ENCODE data around the gene COG6. TPM values are rescaled to one million over a fixed set of nuclear protein-coding genes. Genes with fewer than 3 reads are reported as not detected.

The COG6 gene
- total and polyA plus RNA-seq, 11 donors, result 6.3 to 52.7 (median 26.8) TPM

DNA sequence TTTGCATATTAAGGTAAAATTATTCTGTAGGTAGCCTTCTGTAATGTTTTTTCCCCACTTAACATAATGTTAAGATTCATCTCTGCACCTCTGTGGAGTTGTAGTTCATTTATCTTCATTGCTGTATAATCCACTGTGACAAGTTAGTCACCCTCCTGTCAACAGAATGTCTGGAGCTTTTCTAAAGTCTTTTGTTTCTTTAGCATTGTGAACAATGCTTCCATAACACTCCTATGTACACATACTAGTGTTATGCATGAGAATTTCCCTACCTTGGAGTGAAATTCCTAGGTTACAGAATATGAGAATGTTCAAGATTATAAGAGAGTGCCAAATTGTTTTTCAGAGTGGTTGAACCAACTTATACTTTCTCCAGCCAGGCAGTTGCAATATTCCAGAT lies 113.5 kb downstream of the COG6 start:
- no peak overlapping the region for H3K27ac ChIP-seq
- DNase-seq, result no peak
- TF ChIP-seq, protein P1, sequence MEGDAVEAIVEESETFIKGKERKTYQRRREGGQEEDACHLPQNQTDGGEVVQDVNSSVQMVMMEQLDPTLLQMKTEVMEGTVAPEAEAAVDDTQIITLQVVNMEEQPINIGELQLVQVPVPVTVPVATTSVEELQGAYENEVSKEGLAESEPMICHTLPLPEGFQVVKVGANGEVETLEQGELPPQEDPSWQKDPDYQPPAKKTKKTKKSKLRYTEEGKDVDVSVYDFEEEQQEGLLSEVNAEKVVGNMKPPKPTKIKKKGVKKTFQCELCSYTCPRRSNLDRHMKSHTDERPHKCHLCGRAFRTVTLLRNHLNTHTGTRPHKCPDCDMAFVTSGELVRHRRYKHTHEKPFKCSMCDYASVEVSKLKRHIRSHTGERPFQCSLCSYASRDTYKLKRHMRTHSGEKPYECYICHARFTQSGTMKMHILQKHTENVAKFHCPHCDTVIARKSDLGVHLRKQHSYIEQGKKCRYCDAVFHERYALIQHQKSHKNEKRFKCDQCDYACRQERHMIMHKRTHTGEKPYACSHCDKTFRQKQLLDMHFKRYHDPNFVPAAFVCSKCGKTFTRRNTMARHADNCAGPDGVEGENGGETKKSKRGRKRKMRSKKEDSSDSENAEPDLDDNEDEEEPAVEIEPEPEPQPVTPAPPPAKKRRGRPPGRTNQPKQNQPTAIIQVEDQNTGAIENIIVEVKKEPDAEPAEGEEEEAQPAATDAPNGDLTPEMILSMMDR (IDR thresholded peaks at IDR 0.05), result no peak
- TF ChIP-seq POLR2A (IDR thresholded peaks at IDR 0.05), result no peak
- H3K4me1 ChIP-seq, result peaks cover 0 to 24% (median 3%) of the 10 kb centered on the region in 12 donors
- no peak for ATAC-seq
- no peaks in the 10 kb centered on the region for H3K27me3 ChIP-seq
- peaks cover 0 to 4% (median 0%) of the 10 kb centered on the region in 9 donors for H3K36me3 ChIP-seq
- no peak overlapping the region for H3K4me3 ChIP-seq
- intact Hi-C loops (cut with DNase I), result loop anchor here in 6 of 10 donors (5.0 to 10.0 kb wide), 4 partner anchors 173 to 916 kb away; no protein-coding TSS in a partner anchor
- H3K9me3 ChIP-seq, result peaks cover 0 to 2% (median 0%) of the 10 kb centered on the region in 12 donors

- 81 to 88% (median 85%) methylated on average over 9 of the region's 9 CpGs for WGBS, 4 donors
Observed at GRCh38 chr13:39770221-39771090, 115.0 kb downstream of the COG6 start.

GRCh38 chr13:39773833-39774232 lies 118.4 kb downstream of the COG6 start:
- Histone ChIP-seq H3K4me1 (peaks cover 0 to 12% (median 0%) of the 10 kb centered on the region in 12 donors), H3K27ac (no peak overlapping the region), H3K27me3 (no peaks in the 10 kb centered on the region), H3K9me3 (peaks cover 0 to 7% (median 2%) of the 10 kb centered on the region in 12 donors), H3K36me3 (peaks cover 0 to 4% (median 0%) of the 10 kb centered on the region in 9 donors), H3K4me3 (no peak overlapping the region)
- ATAC-seq, result no peak
- 72 to 79% (median 73%) methylated on average over 4 of the region's 4 CpGs for WGBS, 4 donors
- DNase-seq, result no peak
- intact Hi-C loops (cut with DNase I), result loop anchor here in 2 of 10 donors (10.0 kb wide), 3 partner anchors 171 to 911 kb away; no protein-coding TSS in a partner anchor
- TF ChIP-seq POLR2A (IDR thresholded peaks at IDR 0.05), result no peak
- TF ChIP-seq, protein P1 (IDR thresholded peaks at IDR 0.05), result no peak

More at GRCh38 chr13:39770221-39771090, 115.0 kb downstream of the COG6 start:
- no peak for TF ChIP-seq POLR2A (IDR thresholded peaks at IDR 0.05)
- TF ChIP-seq, protein P1 (IDR thresholded peaks at IDR 0.05), result no peak
- Histone ChIP-seq H3K36me3 (peaks cover 0 to 4% (median 0%) of the 10 kb centered on the region in 9 donors), H3K27me3 (no peaks in the 10 kb centered on the region), H3K4me1 (peaks cover 0 to 23% (median 3%) of the 10 kb centered on the region in 12 donors), H3K9me3 (no peaks in the 10 kb centered on the region), H3K27ac (no peak overlapping the region), H3K4me3 (no peak overlapping the region)
- ATAC-seq (no peak), DNase-seq (no peak)
- intact Hi-C loops (cut with DNase I), result loop anchor here in 2 of 10 donors (10.0 kb wide), 3 partner anchors 174 to 914 kb away; no protein-coding TSS in a partner anchor

DNA sequence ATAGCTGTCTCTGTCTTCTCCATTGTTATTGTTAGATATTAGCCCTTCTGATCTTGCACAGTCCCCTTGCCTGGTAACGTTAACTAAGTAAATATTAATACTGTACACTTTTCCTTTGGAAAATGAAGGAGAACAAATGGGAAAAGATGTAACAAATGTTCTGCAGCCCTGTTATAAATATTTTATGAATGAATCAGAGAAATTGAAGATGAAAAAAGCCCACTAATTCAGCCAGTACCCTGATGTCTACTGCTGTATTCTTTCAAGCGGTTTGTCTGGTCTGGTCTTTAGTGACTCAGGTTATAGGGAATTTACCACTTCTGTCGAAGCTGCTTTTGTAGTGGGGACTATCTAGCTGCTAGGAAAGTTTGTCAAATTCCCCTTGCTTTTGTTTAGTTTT lies 121.0 kb downstream of the COG6 start:
- Histone ChIP-seq H3K4me3 (no peak overlapping the region), H3K9me3 (peaks cover 0 to 8% (median 2%) of the 10 kb centered on the region in 12 donors), H3K27me3 (no peaks in the 10 kb centered on the region), H3K36me3 (no peaks in the 10 kb centered on the region), H3K4me1 (peaks cover 0 to 20% (median 0%) of the 10 kb centered on the region in 12 donors), H3K27ac (no peak overlapping the region)
- TF ChIP-seq, protein P1 (IDR thresholded peaks at IDR 0.05), result no peak
- no peak for ATAC-seq
- intact Hi-C loops (cut with DNase I), result loop anchor here in 3 of 10 donors (5.0 to 10.0 kb wide), 4 partner anchors 168 to 908 kb away; no protein-coding TSS in a partner anchor
- DNase-seq, result no peak
- 83 to 87% (median 83%) methylated on average over 3 of the region's 3 CpGs for WGBS, 4 donors
